ENCODE data around the gene AFDN.

AFDN gene

GRCh38 chr6:167985911-167986595, 159.3 kb downstream of the AFDN start:
- CTCF ChIA-PET = no interaction called here
- TF ChIP-seq L3MBTL2 (conservative IDR thresholded peaks at IDR 0.05) (no peak), NFRKB (IDR thresholded peaks at IDR 0.05) (no peak), ARNT (IDR thresholded peaks at IDR 0.05) (no peak), ZNF384 (IDR thresholded peaks at IDR 0.05) (no peak), TARDBP (IDR thresholded peaks at IDR 0.05) (no peak), ELF4 (IDR thresholded peaks at IDR 0.05) (no peak), BHLHE40 (IDR thresholded peaks at IDR 0.05; ENCODE audit: borderline replicate concordance) (no peak), SUZ12 (IDR thresholded peaks at IDR 0.05) (no peak), SP1 (IDR thresholded peaks at IDR 0.05) (no peak)

GRCh38 chr6:167987396-167988153, 160.9 kb downstream of the AFDN start:
- POLR2A ChIA-PET = no interaction called here
- no peak for DNase-seq (ENCODE audit: extremely low spot score)
- no peak for TF ChIP-seq SUZ12 (IDR thresholded peaks at IDR 0.05)
- no peak for TF ChIP-seq ARNT (IDR thresholded peaks at IDR 0.05)
- TF ChIP-seq SP1 (IDR thresholded peaks at IDR 0.05) = no peak
- TF ChIP-seq TARDBP (IDR thresholded peaks at IDR 0.05) = no peak
- no peak for TF ChIP-seq FOXA1 (IDR thresholded peaks at IDR 0.05)
- no peak for TF ChIP-seq NFRKB (IDR thresholded peaks at IDR 0.05)
- no peak for TF ChIP-seq BHLHE40 (IDR thresholded peaks at IDR 0.05; ENCODE audit: borderline replicate concordance)
- no peak for TF ChIP-seq LEF1 (IDR thresholded peaks at IDR 0.05; ENCODE audit: borderline replicate concordance)
- TF ChIP-seq ELF4 (IDR thresholded peaks at IDR 0.05) = no peak
- no peak for TF ChIP-seq FOXM1 (IDR thresholded peaks at IDR 0.05; ENCODE audit: borderline replicate concordance)
- no peak for TF ChIP-seq ZNF384 (IDR thresholded peaks at IDR 0.05)
- TF ChIP-seq FOXK2 (IDR thresholded peaks at IDR 0.05) = no peak
- no peak for TF ChIP-seq L3MBTL2 (conservative IDR thresholded peaks at IDR 0.05)
- TF ChIP-seq HDGF (IDR thresholded peaks at IDR 0.05; ENCODE audit: borderline replicate concordance) = no peak
- CTCF ChIA-PET = interaction anchor here (0.7 kb wide), 1 partner anchor 140 kb away, joined by 3 read pairs; no protein-coding TSS in a partner anchor

More at GRCh38 chr6:167985911-167986595, 159.3 kb downstream of the AFDN start:
- DNase-seq (ENCODE audit: extremely low spot score) = no peak
- POLR2A ChIA-PET = no interaction called here

- CTCF ChIA-PET = no interaction called here
- no peak for DNase-seq (ENCODE audit: extremely low spot score)
- TF ChIP-seq ZNF384 (IDR thresholded peaks at IDR 0.05) (no peak), CTBP1 (IDR thresholded peaks at IDR 0.05; ENCODE audit: borderline replicate concordance) (no peak), SUZ12 (IDR thresholded peaks at IDR 0.05) (no peak), ARNT (IDR thresholded peaks at IDR 0.05) (no peak), FOXA1 (IDR thresholded peaks at IDR 0.05) (no peak), ELF4 (IDR thresholded peaks at IDR 0.05) (no peak), FOXK2 (IDR thresholded peaks at IDR 0.05) (no peak), NFRKB (IDR thresholded peaks at IDR 0.05) (no peak)
- POLR2A ChIA-PET = no interaction called here
These were observed 161.4 kb downstream of the AFDN start for GRCh38 chr6:167988154-167988495.

GRCh38 chr6:167988945-167989841, 162.5 kb downstream of the AFDN start:
- POLR2A ChIA-PET = no interaction called here

GRCh38 chr6:167990016-167990945, 163.6 kb downstream of the AFDN start:
- no peak for TF ChIP-seq CTBP1 (IDR thresholded peaks at IDR 0.05; ENCODE audit: borderline replicate concordance)
- TF ChIP-seq ELF4 (IDR thresholded peaks at IDR 0.05) = no peak
- no peak for TF ChIP-seq FOXA1 (IDR thresholded peaks at IDR 0.05)
- no peak for TF ChIP-seq ZNF384 (IDR thresholded peaks at IDR 0.05)
- no peak for TF ChIP-seq HDGF (IDR thresholded peaks at IDR 0.05; ENCODE audit: borderline replicate concordance)
- no peak for TF ChIP-seq BHLHE40 (IDR thresholded peaks at IDR 0.05; ENCODE audit: borderline replicate concordance)
- TF ChIP-seq ARNT (IDR thresholded peaks at IDR 0.05) = no peak
- no peak for TF ChIP-seq FOXK2 (IDR thresholded peaks at IDR 0.05)
- TF ChIP-seq PKNOX1 (IDR thresholded peaks at IDR 0.05) = no peak
- TF ChIP-seq SUZ12 (IDR thresholded peaks at IDR 0.05) = no peak
- no peak for TF ChIP-seq L3MBTL2 (conservative IDR thresholded peaks at IDR 0.05)
- TF ChIP-seq LEF1 (IDR thresholded peaks at IDR 0.05; ENCODE audit: borderline replicate concordance) = no peak
- no peak for TF ChIP-seq SP1 (IDR thresholded peaks at IDR 0.05)
- no peak for TF ChIP-seq TARDBP (IDR thresholded peaks at IDR 0.05)
- TF ChIP-seq FOXM1 (IDR thresholded peaks at IDR 0.05; ENCODE audit: borderline replicate concordance) = no peak
- DNase-seq (ENCODE audit: extremely low spot score) = no peak
- ChIA-PET CTCF (no interaction called here), POLR2A (no interaction called here)

More at GRCh38 chr6:167988945-167989841, 162.5 kb downstream of the AFDN start:
- TF ChIP-seq FOXK2 (IDR thresholded peaks at IDR 0.05) = no peak
- no peak for TF ChIP-seq L3MBTL2 (conservative IDR thresholded peaks at IDR 0.05)
- TF ChIP-seq ZNF384 (IDR thresholded peaks at IDR 0.05) = no peak
- TF ChIP-seq PKNOX1 (IDR thresholded peaks at IDR 0.05) = no peak
- TF ChIP-seq CTBP1 (IDR thresholded peaks at IDR 0.05; ENCODE audit: borderline replicate concordance) = no peak
- TF ChIP-seq SUZ12 (IDR thresholded peaks at IDR 0.05) = no peak
- no peak for TF ChIP-seq LEF1 (IDR thresholded peaks at IDR 0.05; ENCODE audit: borderline replicate concordance)
- CTCF ChIA-PET = no interaction called here
- no peak for DNase-seq (ENCODE audit: extremely low spot score)
